SK-N-SH (cell line): ENCODE measurements around the gene ABAT. TPM values are rescaled to one million over a fixed set of nuclear protein-coding genes. Genes with fewer than 3 reads are reported as not detected.

ENCODE experiments used
- CTCF ChIA-PET: fragments of 300-600, 350-600 bp; formaldehyde crosslinking; extraction: SDS; loops from one replicate; lab custom pipeline; 2021; lab: Yijun Ruan, JAX
- POLR2A ChIA-PET: fragments of 350-600 bp; sonication (Branson Sonifier 250); formaldehyde crosslinking; extraction: SDS; loops from one replicate; lab custom pipeline; 2020; ENCODE audit warnings: antibody characterized with exemption, inconsistent platforms; lab: Yijun Ruan, JAX
- DNase-seq: peaks from one replicate; pipeline ENCODE4 v3.0.0; 2012
- H2AFZ ChIP-seq: fragments of 200-600 bp; sonication (generic); 2 replicates; pipeline ENCODE4 v1.8.1; 2016; ENCODE audit warnings: antibody characterized with exemption, mild to moderate bottlenecking, low read depth
- H3F3A ChIP-seq: fragments of 200-600 bp; sonication (generic); replicated peaks from 2 replicates; pipeline ENCODE3; 2016; ENCODE audit warnings: antibody characterized with exemption, mild to moderate bottlenecking; ENCODE audit not compliant: insufficient read depth
- H3K27ac ChIP-seq, 2 experiments: fragments of 200-500 bp in 1 of 2; fragments of 200-600 bp in 1 of 2; sonication (Bioruptor generic) in 1 of 2; sonication (generic), shearing (Covaris generic) in 1 of 2; 2 replicates each; pipeline versions ENCODE4 v1.5.1 to v1.6.1; 2014 to 2016; ENCODE audit warnings: low read depth in 2 of 2, inconsistent platforms in 1 of 2, low read length in 1 of 2, mild to moderate bottlenecking in 1 of 2, mixed read lengths in 1 of 2
- H3K27me3 ChIP-seq: fragments of 200-600 bp; sonication (generic), shearing (Covaris generic); 2 replicates; pipeline ENCODE4 v1.6.1; 2016; ENCODE audit warnings: mixed run types; ENCODE audit not compliant: insufficient read depth
- H3K36me3 ChIP-seq, 2 experiments: fragments of 200-500 bp in 1 of 2; fragments of 200-600 bp in 1 of 2; sonication (Bioruptor generic) in 1 of 2; sonication (generic) in 1 of 2; replicated peaks in 1 of 2; 2 replicates each; pipeline versions ENCODE3 to v1.5.1; 2014 to 2016; ENCODE audit warnings: low read length in 1 of 2, mild to moderate bottlenecking in 1 of 2; ENCODE audit not compliant: insufficient read depth in 2 of 2, control insufficient read depth in 1 of 2
- H3K4me1 ChIP-seq, 2 experiments: fragments of 200-500 bp in 1 of 2; fragments of 200-600 bp in 1 of 2; sonication (Bioruptor generic) in 1 of 2; sonication (generic), shearing (Covaris generic) in 1 of 2; 2 replicates each; pipeline versions ENCODE4 v1.5.1 to v1.6.1; 2014 to 2016; ENCODE audit warnings: low read depth in 1 of 2, low read length in 1 of 2, mixed run types in 1 of 2; ENCODE audit not compliant: insufficient read depth in 2 of 2, control insufficient read depth in 1 of 2
- H3K4me2 ChIP-seq: fragments of 200-600 bp; sonication (generic), shearing (Covaris generic); 2 replicates; pipeline ENCODE4 v1.6.1; 2017; ENCODE audit warnings: mixed run types
- H3K4me3 ChIP-seq, 2 experiments: fragments of 200-500 bp in 1 of 2; fragments of 200-600 bp in 1 of 2; sonication (Bioruptor generic) in 1 of 2; sonication (generic), shearing (Covaris generic) in 1 of 2; 2 replicates each; pipeline versions ENCODE4 v1.5.1 to v1.8.1; 2014 to 2016; ENCODE audit warnings: low read depth in 2 of 2, inconsistent platforms in 1 of 2, low read length in 1 of 2, mild to moderate bottlenecking in 1 of 2, mixed read lengths in 1 of 2, moderate library complexity in 1 of 2
- H3K79me2 ChIP-seq: fragments of 200-600 bp; sonication (generic); 2 replicates; pipeline ENCODE4 v1.8.1; 2017; ENCODE audit warnings: mild to moderate bottlenecking; ENCODE audit not compliant: insufficient read depth
- H3K9ac ChIP-seq: fragments of 200-600 bp; sonication (generic); 2 replicates; pipeline ENCODE4 v1.6.1; 2017; ENCODE audit warnings: mixed run types
- H3K9me2 ChIP-seq: fragments of 200-600 bp; sonication (generic); 2 replicates; pipeline ENCODE4 v1.6.1; 2017; ENCODE audit warnings: mixed run types
- H3K9me3 ChIP-seq: fragments of 200-600 bp; sonication (generic); 2 replicates; pipeline ENCODE4 v1.6.1; 2017; ENCODE audit warnings: mixed run types, mild to moderate bottlenecking, moderate library complexity
- H4K20me1 ChIP-seq: fragments of 200-600 bp; sonication (generic); 2 replicates; pipeline ENCODE4 v1.6.1; 2017; ENCODE audit warnings: mild to moderate bottlenecking, mixed run types; ENCODE audit not compliant: insufficient read depth
- EZH2phosphoT487 ChIP-seq: fragments of 200-600 bp; sonication (generic); IDR thresholded peaks from 2 replicates; pipeline ENCODE4 v1.6.1; 2017; ENCODE audit warnings: low read depth, mixed run types, mild to moderate bottlenecking, antibody characterized with exemption, moderate library complexity, borderline replicate concordance
- FOXM1 ChIP-seq: IDR thresholded peaks from 2 replicates; pipeline ENCODE4 v1.4.0; 2012; ENCODE audit warnings: low read depth, mild to moderate bottlenecking
- GABPA ChIP-seq: IDR thresholded peaks from 2 replicates; pipeline ENCODE4 v1.4.0; 2012; ENCODE audit warnings: low read depth, mild to moderate bottlenecking
- GATA2 ChIP-seq: sonication (generic); formaldehyde crosslinking; IDR thresholded peaks from 2 replicates; pipeline ENCODE4 v1.5.0; 2020; ENCODE audit warnings: mild to moderate bottlenecking, missing genetic modification reagents
- IRF3 ChIP-seq: fragments of 150-350 bp; IDR thresholded peaks from 2 replicates; pipeline ENCODE4 v1.6.1; 2016; ENCODE audit warnings: mild to moderate bottlenecking, low read depth, low read length
- MAX ChIP-seq: IDR thresholded peaks from 2 replicates; pipeline ENCODE4 v1.4.0; 2012; ENCODE audit warnings: low read depth
- MXI1 ChIP-seq: IDR thresholded peaks from 2 replicates; pipeline ENCODE4 v1.6.1; 2012; ENCODE audit warnings: mild to moderate bottlenecking, low read depth, low read length, improper control_type of control experiment
- NRF1 ChIP-seq: IDR thresholded peaks from 2 replicates; pipeline ENCODE4 v1.6.1; 2012; ENCODE audit warnings: low read depth, mild to moderate bottlenecking, low read length
- PBX3 ChIP-seq: IDR thresholded peaks from 2 replicates; pipeline ENCODE4; 2012
- POLR2AphosphoS5 ChIP-seq: IDR thresholded peaks from 2 replicates; pipeline ENCODE4 v1.6.1; 2012; ENCODE audit warnings: low read depth, low read length
- RCOR1 ChIP-seq: fragments of 150-350 bp; IDR thresholded peaks from 2 replicates; pipeline ENCODE4 v1.6.1; 2017; ENCODE audit warnings: antibody characterized with exemption, low read length
- RFX5 ChIP-seq: IDR thresholded peaks from 2 replicates; pipeline ENCODE4 v1.6.1; 2012; ENCODE audit warnings: mild to moderate bottlenecking, improper control_type of control experiment, low read length
- RXRA ChIP-seq: IDR thresholded peaks from 2 replicates; pipeline ENCODE4 v1.4.0; 2012; ENCODE audit warnings: low read depth, mild to moderate bottlenecking, borderline replicate concordance
- SIN3A ChIP-seq: IDR thresholded peaks from 2 replicates; pipeline ENCODE4 v1.6.1; 2012; ENCODE audit warnings: low read depth, mild to moderate bottlenecking, low read length, moderate library complexity, borderline replicate concordance
- SMC3 ChIP-seq: IDR thresholded peaks from 2 replicates; pipeline ENCODE4 v1.6.1; 2012; ENCODE audit warnings: low read depth, low read length, improper control_type of control experiment
- TAF1 ChIP-seq: IDR thresholded peaks from 2 replicates; pipeline ENCODE4 v1.6.1; 2012; ENCODE audit warnings: low read depth, mild to moderate bottlenecking, low read length, moderate library complexity, borderline replicate concordance
- TEAD4 ChIP-seq: IDR thresholded peaks from 2 replicates; pipeline ENCODE4 v1.4.0; 2012; ENCODE audit warnings: mild to moderate bottlenecking, borderline replicate concordance; ENCODE audit not compliant: insufficient read depth
- USF2 ChIP-seq: fragments of 150-350 bp; IDR thresholded peaks from 2 replicates; pipeline ENCODE4 v1.6.1; 2017; ENCODE audit warnings: antibody characterized with exemption, low read length, low read depth, borderline replicate concordance
- YY1 ChIP-seq: IDR thresholded peaks from 2 replicates; pipeline ENCODE4 v1.4.0; 2012; ENCODE audit warnings: low read depth, mild to moderate bottlenecking
- WGBS: methylation state at CpG from one replicate; pipeline ENCODE4 v1.1.6; 2017; ENCODE audit warnings: low lambda C conversion rate; 5-methylcytosine and 5-hydroxymethylcytosine counted together
- polyA plus RNA-seq, 3 experiments: library from polyadenylated mRNA; depleted of rRNA; stranded (reverse); fragments of >200 nt; gene quantifications; 2 replicates each; pipeline ENCODE4 v1.2.3, GENCODE V29; 2012

ABAT gene
- polyA plus RNA-seq, 1 of the 3 experiments (the other 2 are of a cell fraction): 4.7 TPM

GRCh38 chr16:8661703-8662102 is 12.7 kb upstream of the ABAT start:
- WGBS: 44% methylated on average over 5 of the region's 5 CpGs
- ChIA-PET POLR2A (interaction anchor here (1.8 kb wide), 1 partner anchor 219 kb away, joined by 7 read pairs; no protein-coding TSS in a partner anchor), CTCF (interaction anchor here (0.7 to 15.9 kb wide), 26 partner anchors 9 to 347 kb away, joined by 3 to 175 read pairs (median 4); partner anchors contain the start of genes ABAT, CARHSP1, LITAFD and PMM2)
- Histone ChIP-seq H3F3A (no peaks in the 10 kb centered on the region), H3K4me3 (no peak overlapping the region), H3K4me1 (no peaks in the 10 kb centered on the region; a peak in 1 of 4 replicates), H3K79me2 (no peaks in the 10 kb centered on the region), H3K9me2 (no peaks in the 10 kb centered on the region), H3K27me3 (no peaks in the 10 kb centered on the region), H2AFZ (no peak overlapping the region), H3K9me3 (no peaks in the 10 kb centered on the region), H3K27ac (no peak overlapping the region), H4K20me1 (no peaks in the 10 kb centered on the region), H3K9ac (no peak overlapping the region), H3K4me2 (no peak overlapping the region), H3K36me3 (no peaks in the 10 kb centered on the region)
- no peak for TF ChIP-seq GABPA
- no peak for TF ChIP-seq POLR2AphosphoS5
- no peak for TF ChIP-seq IRF3
- no peak for TF ChIP-seq RXRA
- TF ChIP-seq TEAD4: no peak
- no peak for TF ChIP-seq YY1
- TF ChIP-seq PBX3: no peak
- no peak for TF ChIP-seq MXI1
- TF ChIP-seq MAX: no peak
- TF ChIP-seq SMC3: no peak
- TF ChIP-seq USF2: no peak
- no peak for TF ChIP-seq NRF1
- no peak for TF ChIP-seq FOXM1
- TF ChIP-seq TAF1: no peak
- TF ChIP-seq EZH2phosphoT487: no peak
- no peak for TF ChIP-seq RFX5
- no peak for TF ChIP-seq GATA2
- no peak for TF ChIP-seq RCOR1
- no peak for TF ChIP-seq SIN3A
- no peak for DNase-seq
